Measurements from ENCODE around the gene SCUBE3.
A peak's percentile ranks its signal among the peaks of the same experiment; 100 is the strongest.

The SCUBE3 gene

DNA sequence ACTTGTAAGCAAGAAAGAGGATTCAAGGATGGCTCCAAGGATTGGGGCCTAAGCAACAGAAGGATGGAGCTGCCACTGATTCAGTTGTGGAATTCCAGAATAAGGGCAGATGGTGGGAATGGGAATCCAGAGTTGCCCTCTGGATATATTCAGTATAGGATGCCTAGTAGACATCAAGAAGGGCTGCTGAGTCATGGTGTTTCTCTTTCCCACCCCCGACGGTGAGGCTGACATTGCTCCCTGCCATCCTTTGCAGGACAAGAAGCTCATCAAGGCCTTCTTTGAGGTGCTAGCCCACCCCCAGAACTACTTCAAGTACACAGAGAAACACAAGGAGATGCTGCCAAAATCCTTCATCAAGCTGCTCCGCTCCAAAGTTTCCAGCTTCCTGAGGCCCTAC, 34.5 kb downstream of the SCUBE3 start:
- no peak for TF ChIP-seq ISL1 (CRISPR knock-in tag; IDR thresholded peaks at IDR 0.05)
- peak; percentile 45 for ATAC-seq

DNA sequence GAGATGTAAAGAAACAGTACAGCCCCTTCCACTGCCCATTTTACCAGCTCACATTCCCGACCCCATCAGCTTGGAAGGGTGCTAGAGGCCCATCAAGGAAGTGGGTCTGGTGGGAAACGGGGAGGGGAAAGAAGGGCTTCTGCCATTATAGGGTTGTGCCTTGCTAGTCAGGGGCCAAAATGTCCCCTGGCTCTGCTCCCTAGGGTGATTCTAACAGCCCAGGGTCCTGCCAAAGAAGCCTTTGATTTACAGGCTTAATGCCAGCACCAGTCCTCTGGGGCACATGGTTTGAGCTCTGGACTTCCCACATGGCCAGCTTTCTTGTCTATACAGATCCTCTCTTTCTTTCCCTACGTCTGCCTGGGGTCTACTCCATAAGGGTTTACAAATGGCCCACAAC, 35.2 kb downstream of the SCUBE3 start:
- ATAC-seq: no peak
- TF ChIP-seq SNAI2 (CRISPR knock-in tag; IDR thresholded peaks at IDR 0.05): no peak
- no peak for TF ChIP-seq OSR1 (CRISPR knock-in tag; IDR thresholded peaks at IDR 0.05)
- TF ChIP-seq TOX (CRISPR knock-in tag; IDR thresholded peaks at IDR 0.05; ENCODE audit: borderline replicate concordance): no peak
- TF ChIP-seq ZNF8 (CRISPR knock-in tag; IDR thresholded peaks at IDR 0.05): no peak
- TF ChIP-seq PPARA (CRISPR knock-in tag; IDR thresholded peaks at IDR 0.05; ENCODE audit: borderline replicate concordance): no peak
- TF ChIP-seq GLIS3 (CRISPR knock-in tag; IDR thresholded peaks at IDR 0.05): no peak
- TF ChIP-seq ESRRG (CRISPR knock-in tag; IDR thresholded peaks at IDR 0.05): no peak
- TF ChIP-seq ZFP3 (CRISPR knock-in tag; IDR thresholded peaks at IDR 0.05): no peak
- no peak for TF ChIP-seq ZNF70 (CRISPR knock-in tag; IDR thresholded peaks at IDR 0.05)
- TF ChIP-seq ARNTL (CRISPR knock-in tag; IDR thresholded peaks at IDR 0.05; ENCODE audit: borderline replicate concordance, low read depth): no peak
- TF ChIP-seq, protein P1, sequence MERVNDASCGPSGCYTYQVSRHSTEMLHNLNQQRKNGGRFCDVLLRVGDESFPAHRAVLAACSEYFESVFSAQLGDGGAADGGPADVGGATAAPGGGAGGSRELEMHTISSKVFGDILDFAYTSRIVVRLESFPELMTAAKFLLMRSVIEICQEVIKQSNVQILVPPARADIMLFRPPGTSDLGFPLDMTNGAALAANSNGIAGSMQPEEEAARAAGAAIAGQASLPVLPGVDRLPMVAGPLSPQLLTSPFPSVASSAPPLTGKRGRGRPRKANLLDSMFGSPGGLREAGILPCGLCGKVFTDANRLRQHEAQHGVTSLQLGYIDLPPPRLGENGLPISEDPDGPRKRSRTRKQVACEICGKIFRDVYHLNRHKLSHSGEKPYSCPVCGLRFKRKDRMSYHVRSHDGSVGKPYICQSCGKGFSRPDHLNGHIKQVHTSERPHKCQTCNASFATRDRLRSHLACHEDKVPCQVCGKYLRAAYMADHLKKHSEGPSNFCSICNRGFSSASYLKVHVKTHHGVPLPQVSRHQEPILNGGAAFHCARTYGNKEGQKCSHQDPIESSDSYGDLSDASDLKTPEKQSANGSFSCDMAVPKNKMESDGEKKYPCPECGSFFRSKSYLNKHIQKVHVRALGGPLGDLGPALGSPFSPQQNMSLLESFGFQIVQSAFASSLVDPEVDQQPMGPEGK (CRISPR knock-in tag; IDR thresholded peaks at IDR 0.05; ENCODE audit: borderline replicate concordance): no peak
- no peak for TF ChIP-seq BACH2 (CRISPR knock-in tag; IDR thresholded peaks at IDR 0.05; ENCODE audit: borderline replicate concordance)
- no peak for TF ChIP-seq RARB (CRISPR knock-in tag; IDR thresholded peaks at IDR 0.05)
- TF ChIP-seq ZFP30 (CRISPR knock-in tag; IDR thresholded peaks at IDR 0.05): no peak

DNA sequence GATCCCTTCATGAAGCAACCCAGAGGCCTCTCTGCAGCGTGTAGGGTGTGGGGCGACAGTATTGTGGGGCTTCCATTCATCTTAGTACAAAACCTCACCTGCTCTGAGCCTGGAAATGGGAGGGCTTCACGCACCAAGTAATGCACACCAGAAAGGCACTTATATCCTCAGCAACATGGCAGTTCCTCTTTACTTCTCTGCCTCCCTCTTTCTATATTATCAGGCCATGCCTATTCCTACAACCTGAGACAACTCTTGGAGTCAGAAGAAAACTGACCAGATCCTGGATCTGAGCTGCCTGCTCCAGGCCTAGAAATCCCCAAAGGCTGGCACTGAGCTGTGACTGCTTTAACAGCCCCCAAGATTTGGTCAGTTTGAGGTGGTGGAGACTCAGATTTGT, 38.2 kb downstream of the SCUBE3 start:
- TF ChIP-seq, protein P2, sequence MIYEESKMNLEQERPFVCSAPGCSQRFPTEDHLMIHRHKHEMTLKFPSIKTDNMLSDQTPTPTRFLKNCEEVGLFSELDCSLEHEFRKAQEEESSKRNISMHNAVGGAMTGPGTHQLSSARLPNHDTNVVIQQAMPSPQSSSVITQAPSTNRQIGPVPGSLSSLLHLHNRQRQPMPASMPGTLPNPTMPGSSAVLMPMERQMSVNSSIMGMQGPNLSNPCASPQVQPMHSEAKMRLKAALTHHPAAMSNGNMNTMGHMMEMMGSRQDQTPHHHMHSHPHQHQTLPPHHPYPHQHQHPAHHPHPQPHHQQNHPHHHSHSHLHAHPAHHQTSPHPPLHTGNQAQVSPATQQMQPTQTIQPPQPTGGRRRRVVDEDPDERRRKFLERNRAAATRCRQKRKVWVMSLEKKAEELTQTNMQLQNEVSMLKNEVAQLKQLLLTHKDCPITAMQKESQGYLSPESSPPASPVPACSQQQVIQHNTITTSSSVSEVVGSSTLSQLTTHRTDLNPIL (CRISPR knock-in tag; IDR thresholded peaks at IDR 0.05; ENCODE audit: low read depth): no peak
- TF ChIP-seq ZNF8 (CRISPR knock-in tag; IDR thresholded peaks at IDR 0.05) (no peak), SNAI2 (CRISPR knock-in tag; IDR thresholded peaks at IDR 0.05) (no peak), ZFP3 (CRISPR knock-in tag; IDR thresholded peaks at IDR 0.05) (no peak), GLIS3 (CRISPR knock-in tag; IDR thresholded peaks at IDR 0.05) (no peak), PPARA (CRISPR knock-in tag; IDR thresholded peaks at IDR 0.05; ENCODE audit: borderline replicate concordance) (no peak), ISL1 (CRISPR knock-in tag; IDR thresholded peaks at IDR 0.05) (no peak), ARNTL (CRISPR knock-in tag; IDR thresholded peaks at IDR 0.05; ENCODE audit: borderline replicate concordance, low read depth) (no peak), ZNF565 (CRISPR knock-in tag; conservative IDR thresholded peaks at IDR 0.05; ENCODE audit: low read depth) (no peak), TOX (CRISPR knock-in tag; IDR thresholded peaks at IDR 0.05; ENCODE audit: borderline replicate concordance) (no peak), ESRRG (CRISPR knock-in tag; IDR thresholded peaks at IDR 0.05) (no peak), ZC3H10 (CRISPR knock-in tag; IDR thresholded peaks at IDR 0.05) (no peak), OSR1 (CRISPR knock-in tag; IDR thresholded peaks at IDR 0.05) (no peak), ZNF70 (CRISPR knock-in tag; IDR thresholded peaks at IDR 0.05) (no peak), RARB (CRISPR knock-in tag; IDR thresholded peaks at IDR 0.05) (no peak), BACH2 (CRISPR knock-in tag; IDR thresholded peaks at IDR 0.05; ENCODE audit: borderline replicate concordance) (no peak)
- TF ChIP-seq, protein P1 (CRISPR knock-in tag; IDR thresholded peaks at IDR 0.05; ENCODE audit: borderline replicate concordance): no peak
- TF ChIP-seq, protein P3, sequence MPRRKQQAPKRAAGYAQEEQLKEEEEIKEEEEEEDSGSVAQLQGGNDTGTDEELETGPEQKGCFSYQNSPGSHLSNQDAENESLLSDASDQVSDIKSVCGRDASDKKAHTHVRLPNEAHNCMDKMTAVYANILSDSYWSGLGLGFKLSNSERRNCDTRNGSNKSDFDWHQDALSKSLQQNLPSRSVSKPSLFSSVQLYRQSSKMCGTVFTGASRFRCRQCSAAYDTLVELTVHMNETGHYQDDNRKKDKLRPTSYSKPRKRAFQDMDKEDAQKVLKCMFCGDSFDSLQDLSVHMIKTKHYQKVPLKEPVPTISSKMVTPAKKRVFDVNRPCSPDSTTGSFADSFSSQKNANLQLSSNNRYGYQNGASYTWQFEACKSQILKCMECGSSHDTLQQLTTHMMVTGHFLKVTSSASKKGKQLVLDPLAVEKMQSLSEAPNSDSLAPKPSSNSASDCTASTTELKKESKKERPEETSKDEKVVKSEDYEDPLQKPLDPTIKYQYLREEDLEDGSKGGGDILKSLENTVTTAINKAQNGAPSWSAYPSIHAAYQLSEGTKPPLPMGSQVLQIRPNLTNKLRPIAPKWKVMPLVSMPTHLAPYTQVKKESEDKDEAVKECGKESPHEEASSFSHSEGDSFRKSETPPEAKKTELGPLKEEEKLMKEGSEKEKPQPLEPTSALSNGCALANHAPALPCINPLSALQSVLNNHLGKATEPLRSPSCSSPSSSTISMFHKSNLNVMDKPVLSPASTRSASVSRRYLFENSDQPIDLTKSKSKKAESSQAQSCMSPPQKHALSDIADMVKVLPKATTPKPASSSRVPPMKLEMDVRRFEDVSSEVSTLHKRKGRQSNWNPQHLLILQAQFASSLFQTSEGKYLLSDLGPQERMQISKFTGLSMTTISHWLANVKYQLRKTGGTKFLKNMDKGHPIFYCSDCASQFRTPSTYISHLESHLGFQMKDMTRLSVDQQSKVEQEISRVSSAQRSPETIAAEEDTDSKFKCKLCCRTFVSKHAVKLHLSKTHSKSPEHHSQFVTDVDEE (CRISPR knock-in tag; IDR thresholded peaks at IDR 0.05): no peak
- TF ChIP-seq, protein P4, sequence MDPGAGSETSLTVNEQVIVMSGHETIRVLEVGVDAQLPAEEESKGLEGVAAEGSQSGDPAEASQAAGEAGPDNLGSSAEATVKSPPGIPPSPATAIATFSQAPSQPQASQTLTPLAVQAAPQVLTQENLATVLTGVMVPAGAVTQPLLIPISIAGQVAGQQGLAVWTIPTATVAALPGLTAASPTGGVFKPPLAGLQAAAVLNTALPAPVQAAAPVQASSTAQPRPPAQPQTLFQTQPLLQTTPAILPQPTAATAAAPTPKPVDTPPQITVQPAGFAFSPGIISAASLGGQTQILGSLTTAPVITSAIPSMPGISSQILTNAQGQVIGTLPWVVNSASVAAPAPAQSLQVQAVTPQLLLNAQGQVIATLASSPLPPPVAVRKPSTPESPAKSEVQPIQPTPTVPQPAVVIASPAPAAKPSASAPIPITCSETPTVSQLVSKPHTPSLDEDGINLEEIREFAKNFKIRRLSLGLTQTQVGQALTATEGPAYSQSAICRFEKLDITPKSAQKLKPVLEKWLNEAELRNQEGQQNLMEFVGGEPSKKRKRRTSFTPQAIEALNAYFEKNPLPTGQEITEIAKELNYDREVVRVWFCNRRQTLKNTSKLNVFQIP (CRISPR knock-in tag; IDR thresholded peaks at IDR 0.05; ENCODE audit: borderline replicate concordance, low read depth): no peak
- no peak for ATAC-seq

Measured in SK-N-SH treated with all-trans-retinoic acid at 6 μM for 48 hours (cell line).